H9 (cell line): ENCODE measurements around the gene IPPK. TPM values are rescaled to one million over a fixed set of nuclear protein-coding genes. Genes with fewer than 3 reads are reported as not detected.

Experiments used
- DNase-seq: peaks from one replicate; pipeline ENCODE4 v3.0.0-alpha.2; 2017
- H2AFZ ChIP-seq: one replicate; pipeline ENCODE4 v1.6.1; 2013; ENCODE audit warnings: mild to moderate bottlenecking, low read length, control low read depth, moderate library complexity
- H2AK5ac ChIP-seq: 2 replicates; pipeline ENCODE4 v1.6.1; 2013; ENCODE audit warnings: low read length, control low read depth, mixed read lengths; ENCODE audit not compliant: insufficient read length
- H2BK120ac ChIP-seq: one replicate; pipeline ENCODE4 v1.6.1; 2013; ENCODE audit warnings: low read depth, mild to moderate bottlenecking, low read length, control low read depth, inconsistent platforms; ENCODE audit not compliant: poor library complexity, severe bottlenecking
- H2BK12ac ChIP-seq: 2 replicates; pipeline ENCODE4 v1.6.1; 2013; ENCODE audit warnings: low read length, control low read depth, mixed read lengths, low read depth; ENCODE audit not compliant: insufficient read length
- H2BK15ac ChIP-seq: 2 replicates; pipeline ENCODE4 v1.6.1; 2013; ENCODE audit warnings: low read depth, low read length, control low read depth
- H2BK20ac ChIP-seq: one replicate; pipeline ENCODE4 v1.6.1; 2013; ENCODE audit warnings: low read depth, mild to moderate bottlenecking, low read length, control low read depth, inconsistent platforms; ENCODE audit not compliant: poor library complexity, severe bottlenecking
- H2BK5ac ChIP-seq: 2 replicates; pipeline ENCODE4 v1.6.1; 2013; ENCODE audit warnings: low read length, control low read depth, mixed read lengths; ENCODE audit not compliant: insufficient read length
- H3K14ac ChIP-seq: 2 replicates; pipeline ENCODE4 v1.6.1; 2013; ENCODE audit warnings: low read length, control low read depth; ENCODE audit not compliant: insufficient read depth
- H3K18ac ChIP-seq: 2 replicates; pipeline ENCODE4 v1.6.1; 2013; ENCODE audit warnings: low read depth, mild to moderate bottlenecking, mixed read lengths, low read length, control low read depth; ENCODE audit not compliant: insufficient read length
- H3K23ac ChIP-seq: 2 replicates; pipeline ENCODE4 v1.6.1; 2013; ENCODE audit warnings: low read length, control low read depth, mixed read lengths, low read depth; ENCODE audit not compliant: insufficient read length
- H3K23me2 ChIP-seq: 2 replicates; pipeline ENCODE4 v1.6.1; 2013; ENCODE audit warnings: low read depth, mild to moderate bottlenecking, mixed read lengths, low read length, control low read depth; ENCODE audit not compliant: insufficient read length, poor library complexity, severe bottlenecking
- H3K27ac ChIP-seq: 2 replicates; pipeline ENCODE4 v1.5.1; 2013; ENCODE audit warnings: low read length, control low read depth, mixed read lengths, low read depth; ENCODE audit not compliant: insufficient read length
- H3K27me3 ChIP-seq: 2 replicates; pipeline ENCODE4 v1.6.1; 2013; ENCODE audit warnings: low read length, control low read depth, inconsistent platforms; ENCODE audit not compliant: insufficient read depth
- H3K4ac ChIP-seq: 2 replicates; pipeline ENCODE4 v1.6.1; 2013; ENCODE audit warnings: low read depth, mild to moderate bottlenecking, control low read depth, inconsistent platforms, low read length, moderate library complexity
- H3K4me1 ChIP-seq: 2 replicates; pipeline ENCODE4 v1.6.1; 2013; ENCODE audit warnings: low read length, control low read depth, inconsistent platforms; ENCODE audit not compliant: insufficient read depth
- H3K4me2 ChIP-seq: 2 replicates; pipeline ENCODE4 v1.6.1; 2013; ENCODE audit warnings: low read length, control low read depth, mixed read lengths; ENCODE audit not compliant: insufficient read length, insufficient read depth
- H3K56ac ChIP-seq: 2 replicates; pipeline ENCODE4 v1.6.1; 2013; ENCODE audit warnings: low read depth, mild to moderate bottlenecking, mixed read lengths, low read length, control low read depth; ENCODE audit not compliant: insufficient read length
- H3K79me1 ChIP-seq: 2 replicates; pipeline ENCODE4 v1.6.1; 2013; ENCODE audit warnings: low read depth, mild to moderate bottlenecking, moderate library complexity, low read length, control low read depth, inconsistent platforms; ENCODE audit not compliant: insufficient read depth, poor library complexity, severe bottlenecking
- H3K79me2 ChIP-seq: 2 replicates; pipeline ENCODE4 v1.6.1; 2013; ENCODE audit warnings: low read length, control low read depth, inconsistent platforms; ENCODE audit not compliant: insufficient read depth
- H3K9ac ChIP-seq: 2 replicates; pipeline ENCODE4 v1.6.1; 2013; ENCODE audit warnings: low read length, control low read depth, mixed read lengths; ENCODE audit not compliant: insufficient read length; ENCODE audit errors: extremely low read depth
- H3K9me3 ChIP-seq: one replicate; pipeline ENCODE4 v1.6.1; 2013; ENCODE audit warnings: low read depth, low read length, inconsistent platforms; ENCODE audit not compliant: control insufficient read depth
- H3T11ph ChIP-seq: one replicate; pipeline ENCODE4 v1.6.1; 2013; ENCODE audit warnings: mild to moderate bottlenecking, low read length, control low read depth, inconsistent platforms
- H4K20me1 ChIP-seq: one replicate; pipeline ENCODE4 v1.6.1; 2013; ENCODE audit not compliant: control insufficient read depth, insufficient read length, insufficient read depth
- H4K5ac ChIP-seq: 2 replicates; pipeline ENCODE4 v1.6.1; 2013; ENCODE audit warnings: low read depth, mild to moderate bottlenecking, mixed read lengths, low read length, control low read depth; ENCODE audit not compliant: insufficient read length
- H4K8ac ChIP-seq: replicated peaks from 2 replicates; pipeline ENCODE4 v1.6.1; 2013; ENCODE audit warnings: low read length, control low read depth, mixed read lengths, low read depth; ENCODE audit not compliant: insufficient read length
- H4K91ac ChIP-seq: 2 replicates; pipeline ENCODE4 v1.6.1; 2013; ENCODE audit warnings: low read depth, mild to moderate bottlenecking, moderate library complexity, mixed read lengths, low read length, control low read depth; ENCODE audit not compliant: insufficient read length
- H3K27ac Mint-ChIP-seq, 3 experiments: 2 replicates in 2 of 3; 3 replicates in 1 of 3; pipeline ENCODE4 v1.8.0; 2020 to 2021; ENCODE audit warnings: mixed read lengths in 3 of 3, mild to moderate bottlenecking in 1 of 3, moderate library complexity in 1 of 3
- H3K27me3 Mint-ChIP-seq: 2 replicates; pipeline ENCODE4 v1.8.0; 2021; ENCODE audit warnings: low read depth, mild to moderate bottlenecking, moderate library complexity, mixed read lengths
- H3K36me3 Mint-ChIP-seq, 3 experiments: 2 replicates in 2 of 3; 3 replicates in 1 of 3; pipeline ENCODE4 v1.8.0; 2020 to 2021; ENCODE audit warnings: low read depth in 3 of 3, mixed read lengths in 3 of 3; ENCODE audit not compliant: insufficient read depth in 1 of 3
- H3K4me1 Mint-ChIP-seq, 2 experiments: 2 replicates each; pipeline ENCODE4 v1.8.0; 2020; ENCODE audit warnings: mixed read lengths in 2 of 2
- H3K4me3 Mint-ChIP-seq, 2 experiments: 2 replicates in 1 of 2; 3 replicates in 1 of 2; pipeline ENCODE4 v1.8.0; 2020 to 2021; ENCODE audit warnings: mild to moderate bottlenecking in 2 of 2, mixed read lengths in 2 of 2, moderate library complexity in 1 of 2
- H3K9me3 Mint-ChIP-seq, 2 experiments: 2 replicates in 1 of 2; 3 replicates in 1 of 2; pipeline ENCODE4 v1.8.0; 2020; ENCODE audit warnings: mild to moderate bottlenecking in 2 of 2, mixed read lengths in 2 of 2, moderate library complexity in 1 of 2
- CTCF ChIP-seq: fragments of 200-600 bp; sonication (generic); conservative IDR thresholded peaks from 3 replicates; pipeline ENCODE4 v1.8.0; 2021; ENCODE audit warnings: antibody characterized with exemption, mild to moderate bottlenecking
- WGBS: extraction: QIAGEN DNeasy Blood & Tissue Kit; methylation state at CpG from one replicate; pipeline ENCODE4 v1.1.7; 2013; ENCODE audit warnings: missing lambda C conversion rate, low lambda C conversion rate, mixed read lengths; ENCODE audit not compliant: insufficient read length; ENCODE audit errors: extremely low coverage; 5-methylcytosine and 5-hydroxymethylcytosine counted together
- total RNA-seq: library from RNA; stranded (reverse); gene quantifications from 2 replicates; pipeline ENCODE4 v1.2.1, GENCODE V29; 2021

IPPK gene
- total RNA-seq, 1 experiment from 2014 or later, result 10.7 TPM

- no peak overlapping the region for H3T11ph ChIP-seq
Observed at GRCh38 chr9:92613268-92614122, 56.4 kb downstream of the IPPK start.

More at GRCh38 chr9:92613268-92614122, 56.4 kb downstream of the IPPK start:
- no peak for TF ChIP-seq CTCF
- Histone ChIP-seq H4K20me1 (no peaks in the 10 kb centered on the region), H3K23me2 (no peaks in the 10 kb centered on the region), H3K4me2 (no peak overlapping the region), H3K14ac (no peak overlapping the region; the same call in 1 of the 2 replicates), H4K5ac (no peak overlapping the region), H4K91ac (no peak overlapping the region), H2AFZ (no peak overlapping the region), H3K4ac (no peak overlapping the region), H2BK120ac (no peak overlapping the region), H4K8ac (no peak overlapping the region), H3K56ac (no peak overlapping the region), H3K18ac (no peak overlapping the region), H3K79me1 (no peaks in the 10 kb centered on the region), H3K23ac (no peak overlapping the region), H2AK5ac (no peak overlapping the region), H3K9me3 (no peaks in the 10 kb centered on the region), H3K4me1 (no peaks in the 10 kb centered on the region), H3K27me3 (no peaks in the 10 kb centered on the region), H2BK5ac (no peak overlapping the region), H2BK20ac (no peak overlapping the region), H3K27ac (no peak overlapping the region), H3K9ac (no peak overlapping the region), H2BK12ac (no peak overlapping the region), H2BK15ac (no peak overlapping the region), H3K79me2 (no peaks in the 10 kb centered on the region)
- no peak overlapping the region for H3K4me3 Mint-ChIP-seq
- H3K27ac Mint-ChIP-seq, result no peak overlapping the region
- H3K27me3 Mint-ChIP-seq, result no peaks in the 10 kb centered on the region
- no peaks in the 10 kb centered on the region for H3K9me3 Mint-ChIP-seq
- DNase-seq, result no peak
- no CpG with 5 or more reads among the region's 23 CpGs for WGBS
- H3K4me1 Mint-ChIP-seq, result peaks cover 0 to 6% of the 10 kb centered on the region in 2 experiments; a peak in 1 of 4 replicates
- H3K36me3 Mint-ChIP-seq, result peaks cover 5 to 56% (median 20%) of the 10 kb centered on the region in 3 experiments
